ENCODE data around the gene AGPAT4. TPM values are rescaled to one million over a fixed set of nuclear protein-coding genes. Genes with fewer than 3 reads are reported as not detected.

AGPAT4 gene
- total RNA-seq, 1 experiment from 2014 or later: 9.2 TPM

DNA sequence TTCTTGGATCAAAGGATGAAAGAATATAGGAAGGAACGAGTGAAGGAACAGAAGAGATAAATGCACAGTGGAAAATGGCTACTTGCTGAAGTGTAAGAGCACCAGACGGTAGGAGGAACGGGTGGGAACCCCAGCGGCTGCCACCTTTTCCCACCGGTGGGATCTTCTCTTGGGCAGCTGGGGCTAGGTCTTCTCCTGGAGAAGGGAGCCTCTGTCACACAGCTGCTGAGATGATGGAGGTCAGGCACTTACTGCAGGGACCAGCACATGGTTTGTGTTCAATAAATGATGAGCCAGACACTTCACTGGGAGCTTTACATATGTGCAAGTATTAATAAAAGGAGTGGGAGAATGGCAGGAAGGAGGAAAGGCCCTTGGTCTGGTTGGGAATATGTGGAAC lies 123.7 kb downstream of the AGPAT4 start:
- TF ChIP-seq, protein P1, sequence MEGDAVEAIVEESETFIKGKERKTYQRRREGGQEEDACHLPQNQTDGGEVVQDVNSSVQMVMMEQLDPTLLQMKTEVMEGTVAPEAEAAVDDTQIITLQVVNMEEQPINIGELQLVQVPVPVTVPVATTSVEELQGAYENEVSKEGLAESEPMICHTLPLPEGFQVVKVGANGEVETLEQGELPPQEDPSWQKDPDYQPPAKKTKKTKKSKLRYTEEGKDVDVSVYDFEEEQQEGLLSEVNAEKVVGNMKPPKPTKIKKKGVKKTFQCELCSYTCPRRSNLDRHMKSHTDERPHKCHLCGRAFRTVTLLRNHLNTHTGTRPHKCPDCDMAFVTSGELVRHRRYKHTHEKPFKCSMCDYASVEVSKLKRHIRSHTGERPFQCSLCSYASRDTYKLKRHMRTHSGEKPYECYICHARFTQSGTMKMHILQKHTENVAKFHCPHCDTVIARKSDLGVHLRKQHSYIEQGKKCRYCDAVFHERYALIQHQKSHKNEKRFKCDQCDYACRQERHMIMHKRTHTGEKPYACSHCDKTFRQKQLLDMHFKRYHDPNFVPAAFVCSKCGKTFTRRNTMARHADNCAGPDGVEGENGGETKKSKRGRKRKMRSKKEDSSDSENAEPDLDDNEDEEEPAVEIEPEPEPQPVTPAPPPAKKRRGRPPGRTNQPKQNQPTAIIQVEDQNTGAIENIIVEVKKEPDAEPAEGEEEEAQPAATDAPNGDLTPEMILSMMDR (IDR thresholded peaks at IDR 0.05; ENCODE audit: insufficient read depth in 1 of 2, low read depth in 1 of 2, low read length in 1 of 2, severe bottlenecking in 1 of 2, unreplicated experiment in 1 of 2): no peak
- Mint-ChIP-seq H3K27ac (ENCODE audit: unreplicated experiment) (no peak overlapping the region), H3K4me3 (ENCODE audit: unreplicated experiment) (no peak overlapping the region), H3K9me3 (ENCODE audit: unreplicated experiment) (no peaks in the 10 kb centered on the region), H3K27me3 (ENCODE audit: insufficient read depth, unreplicated experiment) (no peaks in the 10 kb centered on the region), H3K36me3 (ENCODE audit: insufficient read depth, unreplicated experiment) (peaks cover 16% of the 10 kb centered on the region), H3K4me1 (ENCODE audit: low read depth, unreplicated experiment) (no peaks in the 10 kb centered on the region)
- no peaks in the 10 kb centered on the region for H3K9me3 ChIP-seq
- H3K27me3 ChIP-seq (replicated peaks; ENCODE audit: control insufficient read depth, insufficient read depth, low read length): no peaks in the 10 kb centered on the region
- DNase-seq: no peak
- no TSS peak for BruUV-seq (replicated peaks)
- H3K36me3 ChIP-seq (ENCODE audit: control insufficient read depth, insufficient read depth, low read length): no peaks in the 10 kb centered on the region
- ChIA-PET CTCF (interaction anchor here (0.9 to 1.0 kb wide), 2 partner anchors 10 to 221 kb away, joined by 3 read pairs; no protein-coding TSS in a partner anchor), POLR2A (no interaction called here)
- H3K4me3 ChIP-seq (ENCODE audit: low read depth, low read length): no peak overlapping the region
- intact Hi-C loops (cut with micrococcal nuclease; ENCODE audit: unreplicated experiment): no loop called here
- H3K4me1 ChIP-seq: no peaks in the 10 kb centered on the region

DNA sequence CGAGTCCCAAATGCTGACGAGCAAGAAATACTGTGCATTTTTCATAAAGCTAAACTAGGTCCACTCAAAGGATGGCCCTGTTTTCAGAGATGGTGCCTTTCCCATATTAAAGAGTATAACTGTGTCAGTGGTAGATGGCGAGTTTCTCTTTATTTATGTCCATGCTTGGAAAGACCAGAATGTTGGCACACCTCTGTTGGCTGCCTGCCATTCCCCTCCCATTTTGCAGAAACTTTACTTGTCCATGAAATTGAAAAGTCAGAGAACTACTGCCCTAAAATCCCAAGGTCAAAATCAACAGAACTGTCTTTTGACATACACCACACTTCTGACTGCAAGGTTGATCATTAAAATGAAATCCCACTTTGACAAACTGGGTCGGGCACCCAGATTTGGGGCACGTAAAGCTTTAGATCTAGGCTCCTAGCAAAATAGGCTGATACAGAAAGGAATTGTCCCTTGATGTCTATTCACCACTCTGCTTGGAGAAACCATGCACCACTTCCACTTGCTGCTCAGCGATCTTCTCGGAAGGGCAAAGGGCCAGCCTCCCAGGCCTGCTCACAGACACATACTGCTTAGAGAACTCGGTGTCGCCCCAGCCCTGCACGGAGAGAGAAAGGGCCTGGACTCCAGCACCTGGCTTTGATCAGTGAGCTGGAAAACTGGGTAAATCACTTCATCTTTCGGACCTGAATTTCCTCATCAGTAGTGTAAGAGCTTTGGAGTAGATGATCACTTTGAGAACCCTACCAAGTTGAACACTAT lies 130.0 kb downstream of the AGPAT4 start:
- Mint-ChIP-seq H3K9me3 (ENCODE audit: unreplicated experiment) (no peaks in the 10 kb centered on the region), H3K27me3 (ENCODE audit: insufficient read depth, unreplicated experiment) (no peaks in the 10 kb centered on the region), H3K4me1 (ENCODE audit: low read depth, unreplicated experiment) (no peaks in the 10 kb centered on the region), H3K27ac (ENCODE audit: unreplicated experiment) (no peak overlapping the region), H3K4me3 (ENCODE audit: unreplicated experiment) (no peak overlapping the region), H3K36me3 (ENCODE audit: insufficient read depth, unreplicated experiment) (peaks cover 26% of the 10 kb centered on the region)
- H3K36me3 ChIP-seq (ENCODE audit: control insufficient read depth, insufficient read depth, low read length): no peaks in the 10 kb centered on the region
- no peaks in the 10 kb centered on the region for H3K9me3 ChIP-seq
- TF ChIP-seq, protein P1 (IDR thresholded peaks at IDR 0.05; ENCODE audit: insufficient read depth in 1 of 2, low read depth in 1 of 2, low read length in 1 of 2, severe bottlenecking in 1 of 2, unreplicated experiment in 1 of 2): no peak
- no peak for DNase-seq
- H3K4me3 ChIP-seq (ENCODE audit: low read depth, low read length): no peak overlapping the region
- intact Hi-C loops (cut with micrococcal nuclease; ENCODE audit: unreplicated experiment): loop anchor here (5.0 to 10.0 kb wide), 2 partner anchors 128 to 409 kb away; partner anchors contain the start of gene AGPAT4
- CTCF ChIA-PET: no interaction called here
- no TSS peak for BruUV-seq (replicated peaks)
- no peaks in the 10 kb centered on the region for H3K27me3 ChIP-seq (replicated peaks; ENCODE audit: control insufficient read depth, insufficient read depth, low read length)
- POLR2A ChIA-PET: no interaction called here
- H3K4me1 ChIP-seq: peaks cover 4% of the 10 kb centered on the region; the same call in 1 of the 2 replicates

DNA sequence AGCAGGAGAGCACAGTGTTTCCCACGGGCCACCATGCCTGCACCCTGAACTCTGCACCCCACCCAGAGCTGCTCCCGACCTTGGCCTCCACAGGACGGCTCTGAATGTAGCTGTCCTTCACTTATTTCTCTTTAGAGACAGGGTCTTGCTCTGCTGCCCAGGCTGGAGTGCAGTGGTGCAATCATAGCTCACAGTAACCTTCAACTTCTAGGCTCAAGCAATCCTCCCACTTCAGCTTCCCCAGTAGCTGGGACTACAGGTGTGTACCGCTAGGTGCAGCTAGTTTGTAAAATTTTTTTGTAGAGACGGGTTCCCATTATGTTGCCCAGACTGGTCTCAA lies 130.9 kb downstream of the AGPAT4 start:
- DNase-seq: no peak
- Mint-ChIP-seq H3K27ac (ENCODE audit: unreplicated experiment) (no peak overlapping the region), H3K4me1 (ENCODE audit: low read depth, unreplicated experiment) (no peaks in the 10 kb centered on the region), H3K9me3 (ENCODE audit: unreplicated experiment) (no peaks in the 10 kb centered on the region), H3K27me3 (ENCODE audit: insufficient read depth, unreplicated experiment) (no peaks in the 10 kb centered on the region), H3K36me3 (ENCODE audit: insufficient read depth, unreplicated experiment) (peaks cover 26% of the 10 kb centered on the region), H3K4me3 (ENCODE audit: unreplicated experiment) (no peak overlapping the region)
- CTCF ChIA-PET: no interaction called here
- intact Hi-C loops (cut with micrococcal nuclease; ENCODE audit: unreplicated experiment): loop anchor here (5.0 to 10.0 kb wide), 2 partner anchors 129 to 408 kb away; partner anchors contain the start of gene AGPAT4
- BruUV-seq (replicated peaks): no TSS peak
- H3K9me3 ChIP-seq: no peaks in the 10 kb centered on the region
- H3K4me3 ChIP-seq (ENCODE audit: low read depth, low read length): no peak overlapping the region
- TF ChIP-seq, protein P1 (IDR thresholded peaks at IDR 0.05; ENCODE audit: insufficient read depth in 1 of 2, low read depth in 1 of 2, low read length in 1 of 2, severe bottlenecking in 1 of 2, unreplicated experiment in 1 of 2): no peak
- peaks cover 4% of the 10 kb centered on the region; the same call in 1 of the 2 replicates for H3K4me1 ChIP-seq
- no peaks in the 10 kb centered on the region for H3K27me3 ChIP-seq (replicated peaks; ENCODE audit: control insufficient read depth, insufficient read depth, low read length)
- POLR2A ChIA-PET: no interaction called here
- no peaks in the 10 kb centered on the region for H3K36me3 ChIP-seq (ENCODE audit: control insufficient read depth, insufficient read depth, low read length)
